Left lobe of liver (tissue), 2 donors: Measurements from ENCODE around the gene KLF7. TPM values are rescaled to one million over a fixed set of nuclear protein-coding genes. Genes with fewer than 3 reads are reported as not detected.

ENCODE experiments used
- ATAC-seq: fragments of 200-7000 bp; cut with Tn5 transposase; one replicate; pipeline ENCODE4 v1.9.1; 2020; ENCODE audit warnings: mild to moderate bottlenecking, moderate library complexity
- DNase-seq: peaks from one replicate; pipeline ENCODE4 v3.0.0-alpha.2; 2020; ENCODE audit warnings: low spot score
- total RNA-seq: library from RNA; stranded (reverse); gene quantifications from one replicate; pipeline ENCODE4 v1.2.1, GENCODE V29; 2021
- donor health status: DM: no; HTN: no; CAD: no; lungs with moderate emphysema.
- donor health status: DM: no; HTN: yes; CAD: no.

The KLF7 gene
- total RNA-seq, 1 donor from 2014 or later = 9.7 TPM

GRCh38 chr2:207103132-207103531, 62.6 kb downstream of the KLF7 start:
- DNase-seq (no peak), ATAC-seq (no peak)

GRCh38 chr2:207101984-207102383, 63.8 kb downstream of the KLF7 start:
- DNase-seq = no peak
- no peak for ATAC-seq

GRCh38 chr2:207097278-207097677, 68.5 kb downstream of the KLF7 start:
- peak; percentile 96 for ATAC-seq
- DNase-seq = peak; percentile 48

GRCh38 chr2:207095963-207096362, 69.8 kb downstream of the KLF7 start:
- no peak for ATAC-seq

DNA sequence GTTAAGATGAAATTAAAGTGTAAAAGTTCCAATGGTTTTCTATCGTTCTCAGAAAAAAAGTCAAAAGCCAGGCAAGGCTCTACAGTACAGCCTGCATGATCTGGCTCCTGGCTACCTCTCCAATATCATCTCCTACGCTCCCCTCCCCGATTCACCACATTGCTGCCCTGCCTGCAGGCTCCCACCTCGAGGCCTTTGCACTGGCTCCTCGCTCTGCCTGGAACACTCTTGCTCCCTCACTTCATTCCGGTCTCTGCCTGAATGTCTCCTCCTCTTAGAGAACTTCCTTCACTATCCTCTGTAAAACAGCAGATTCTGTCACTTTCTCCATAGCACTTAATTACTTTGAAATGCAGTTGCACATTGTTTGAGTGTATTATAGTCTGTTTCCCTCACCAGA, 72.5 kb downstream of the KLF7 start:
- no peak for DNase-seq
- ATAC-seq = no peak

More at GRCh38 chr2:207095963-207096362, 69.8 kb downstream of the KLF7 start:
- DNase-seq = no peak

DNA sequence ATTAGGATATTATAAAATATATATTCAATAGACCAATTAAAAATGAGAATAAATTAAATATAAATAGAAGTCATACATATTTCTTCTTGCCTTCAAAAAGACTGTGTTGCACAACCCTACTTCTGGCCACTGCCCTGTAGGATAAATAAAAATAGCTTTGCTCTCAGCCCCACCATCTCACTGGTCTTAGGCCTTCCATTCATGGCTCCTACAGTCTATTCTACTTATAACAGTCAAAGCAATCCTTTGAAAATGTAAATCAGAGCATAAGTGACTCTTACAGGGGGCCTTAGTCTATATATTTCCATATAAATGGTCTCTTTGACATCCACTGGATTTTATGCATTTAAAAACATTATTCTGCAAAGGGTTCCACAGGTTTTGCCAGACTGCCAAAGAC, 72.9 kb downstream of the KLF7 start:
- no peak for ATAC-seq

DNA sequence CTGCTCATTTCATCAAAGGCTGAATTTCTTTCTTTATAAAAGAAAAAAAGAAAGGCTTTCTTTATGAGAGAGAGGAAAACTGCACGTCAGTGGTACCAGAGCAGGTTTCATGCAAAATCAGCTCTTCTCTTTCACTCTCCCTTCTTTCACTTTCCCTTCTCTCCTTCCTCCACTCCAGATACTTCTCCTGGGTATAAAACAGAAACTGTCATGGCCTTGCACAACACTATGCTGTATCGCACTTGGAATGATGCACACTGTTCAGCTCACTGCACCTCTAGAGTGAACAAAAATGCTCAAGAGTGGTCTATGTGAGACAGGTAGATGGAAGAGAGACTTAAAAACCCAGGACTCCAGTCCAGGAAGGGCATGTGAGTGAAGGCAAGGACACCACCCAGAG, 73.8 kb downstream of the KLF7 start:
- ATAC-seq (no peak), DNase-seq (no peak)

More for the DNA sequence above, 72.9 kb downstream of the KLF7 start:
- no peak for DNase-seq

DNA sequence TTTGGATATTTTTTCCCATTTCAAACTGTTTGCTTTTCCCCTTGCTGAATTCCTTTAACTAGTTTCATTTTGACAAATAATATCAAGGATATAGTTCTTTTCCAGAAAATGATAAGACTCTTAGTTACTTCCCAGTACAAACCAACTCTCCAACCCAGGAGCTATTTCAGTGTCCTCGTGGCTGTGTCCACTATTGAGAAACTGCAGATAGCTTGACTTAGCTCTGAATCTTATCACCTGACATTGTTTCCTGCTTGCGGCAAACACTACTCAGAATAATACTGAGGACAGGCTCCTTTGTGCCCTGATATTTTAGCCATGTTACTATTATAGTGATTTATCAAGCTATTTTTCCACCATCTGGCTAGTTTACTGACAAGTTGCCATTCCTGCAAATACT, 74.6 kb downstream of the KLF7 start:
- peak; percentile 53 for ATAC-seq
- no peak for DNase-seq

DNA sequence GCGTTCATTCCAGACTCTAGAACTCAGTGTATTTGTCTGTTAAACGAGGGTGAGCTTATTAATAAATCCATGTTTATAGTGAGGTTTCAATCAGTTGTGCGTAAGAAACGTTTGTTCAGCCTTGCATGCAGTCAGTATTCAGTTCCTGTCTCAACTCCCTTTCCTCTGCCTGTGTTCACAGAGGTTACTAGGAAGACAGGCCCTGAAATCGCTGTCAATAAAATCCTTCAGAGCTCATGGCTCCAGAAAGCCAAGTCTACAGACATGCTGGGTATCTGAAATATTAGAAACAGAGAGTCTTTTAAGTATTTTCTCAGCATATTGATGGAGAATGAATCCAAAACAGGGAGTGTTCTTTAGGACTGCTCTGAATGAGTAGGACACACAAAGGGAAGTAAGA, 75.4 kb downstream of the KLF7 start:
- ATAC-seq = no peak
- DNase-seq = no peak

- DNase-seq (no peak), ATAC-seq (no peak)
Measured at GRCh38 chr2:207088839-207089238, 76.9 kb downstream of the KLF7 start.

- ATAC-seq = no peak
- no peak for DNase-seq
Measured at GRCh38 chr2:207088276-207088675, 77.5 kb downstream of the KLF7 start.

GRCh38 chr2:207087046-207087902, 78.5 kb downstream of the KLF7 start:
- DNase-seq = no peak
- peak; percentile 52 for ATAC-seq

DNA sequence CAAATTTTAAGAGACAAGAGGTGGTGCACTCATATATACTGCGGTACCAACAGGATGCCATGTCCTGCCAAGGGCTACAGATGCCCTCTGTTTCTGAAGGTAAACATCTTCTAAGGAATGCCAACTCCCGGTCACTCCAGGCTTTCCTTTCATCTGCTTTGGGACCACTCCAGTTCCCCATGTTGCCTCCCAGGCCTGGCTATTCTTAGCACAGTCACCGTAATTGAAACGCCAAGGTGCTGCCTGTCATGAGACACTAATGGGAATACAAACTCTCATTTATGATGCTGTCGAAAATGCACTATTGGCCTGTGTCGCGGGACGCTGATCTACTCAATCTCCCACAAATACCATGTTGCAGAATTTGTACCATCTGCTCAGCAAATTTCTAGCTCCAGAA, 79.6 kb downstream of the KLF7 start:
- DNase-seq = no peak
- no peak for ATAC-seq

GRCh38 chr2:207085110-207085509, 80.6 kb downstream of the KLF7 start:
- ATAC-seq (no peak), DNase-seq (no peak)

DNA sequence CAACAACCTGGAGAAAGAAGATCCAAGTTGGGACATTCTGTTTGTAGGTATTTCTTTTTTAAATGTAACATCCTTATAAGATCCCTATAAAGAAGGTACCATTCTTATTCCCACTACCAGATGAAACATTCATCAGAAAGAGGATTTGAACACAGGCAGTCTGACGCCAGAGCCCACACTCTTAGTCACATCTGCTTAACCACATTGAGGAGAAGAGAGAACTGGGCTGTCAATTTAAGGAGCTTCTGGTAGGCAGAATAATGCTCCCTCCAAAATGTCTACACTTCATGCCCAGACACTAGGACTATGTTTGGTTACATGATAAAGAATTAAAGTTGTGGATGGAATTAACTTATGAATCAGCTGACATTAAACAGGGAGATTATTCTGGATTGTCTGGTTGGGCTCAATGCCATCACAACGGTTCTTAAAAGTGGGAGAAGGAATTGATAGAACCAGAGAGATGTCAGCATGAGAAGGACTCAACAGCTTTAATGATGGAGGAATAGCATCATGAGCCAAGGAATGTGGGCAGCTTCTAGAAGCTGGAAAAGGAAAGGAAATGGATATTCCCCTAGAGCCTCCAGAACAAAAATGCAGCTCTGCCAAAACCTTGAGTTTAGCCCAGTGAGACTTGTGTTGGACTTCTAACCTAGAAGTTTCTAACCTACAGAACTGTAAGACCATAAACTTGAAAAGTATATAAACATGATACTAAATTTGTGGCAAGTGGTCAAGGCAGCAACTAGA, 82.2 kb downstream of the KLF7 start:
- no peak for DNase-seq
- ATAC-seq = no peak

DNA sequence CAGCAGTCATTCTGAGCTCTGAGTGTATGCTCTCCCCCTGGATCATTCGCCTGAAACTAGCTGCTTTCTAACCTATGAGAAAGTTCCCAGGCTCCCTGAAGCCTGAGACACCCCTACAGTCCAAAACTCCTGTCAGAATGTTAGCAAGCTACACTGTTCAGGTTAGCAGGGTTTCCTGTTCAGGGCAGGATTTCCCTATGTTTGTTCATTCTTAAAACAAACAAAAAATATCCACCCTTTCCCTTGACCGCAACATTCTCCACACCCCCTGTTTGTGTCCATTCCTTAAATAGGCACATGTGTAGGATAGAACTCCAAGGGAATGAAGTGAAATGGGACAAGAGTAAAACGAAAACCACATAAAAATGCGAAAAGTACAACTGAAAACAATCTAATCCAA, 83.1 kb downstream of the KLF7 start:
- DNase-seq (no peak), ATAC-seq (peak; percentile 42)

GRCh38 chr2:207078186-207078798, 87.5 kb downstream of the KLF7 start:
- ATAC-seq (no peak), DNase-seq (no peak)

- DNase-seq = no peak
- ATAC-seq = no peak
Measured at GRCh38 chr2:207077266-207077665, 88.5 kb downstream of the KLF7 start.

DNA sequence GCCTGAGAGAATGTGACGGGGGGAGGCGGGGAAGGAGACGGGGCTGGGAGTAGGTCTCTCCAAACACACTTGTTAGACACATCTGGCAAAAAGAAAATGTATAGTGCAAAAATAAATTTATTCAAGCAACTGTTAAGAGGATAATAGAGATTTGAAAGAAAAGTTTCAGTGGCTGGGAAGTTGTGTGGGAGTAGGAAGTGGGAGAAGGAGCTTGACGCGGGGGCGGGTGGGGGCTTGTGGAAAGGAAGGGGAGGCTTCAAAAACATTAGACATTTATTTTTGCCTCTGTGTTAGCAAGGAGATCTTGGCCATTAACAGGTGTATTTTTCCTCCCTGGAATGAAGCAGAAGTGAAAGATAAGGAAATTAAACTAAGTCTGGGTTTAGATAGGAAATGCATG, 90.3 kb downstream of the KLF7 start:
- DNase-seq = no peak
- ATAC-seq = no peak

GRCh38 chr2:207073801-207074678, 91.7 kb downstream of the KLF7 start:
- no peak for DNase-seq

DNA sequence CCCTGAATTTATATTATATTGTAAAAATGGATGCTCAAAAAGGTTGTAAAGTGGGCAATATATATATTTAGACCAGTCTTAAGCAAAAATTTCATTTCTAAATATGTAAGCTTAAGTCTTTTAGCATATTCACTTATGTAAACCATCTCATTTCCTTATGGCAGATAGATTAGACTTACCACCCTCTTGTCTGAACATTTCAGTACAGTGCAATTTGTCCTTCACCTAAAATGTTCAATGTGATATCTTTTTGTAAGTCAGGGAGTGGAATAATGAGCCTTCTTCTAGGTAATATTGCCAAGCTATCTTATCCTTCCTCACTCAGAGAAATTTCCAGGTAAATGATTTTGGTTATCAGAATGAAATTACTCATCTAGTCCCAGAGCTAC, 92.3 kb downstream of the KLF7 start:
- no peak for DNase-seq
- ATAC-seq = no peak

More at GRCh38 chr2:207073801-207074678, 91.7 kb downstream of the KLF7 start:
- peak; percentile 43 for ATAC-seq
